Keratinocyte (primary cell): ENCODE data around the gene KLF1.

Source experiments
- EZH2 ChIP-seq: IDR thresholded peaks from one replicate; pipeline ENCODE4 v1.6.1; 2012; ENCODE audit warnings: inconsistent platforms, mild to moderate bottlenecking, low read length, moderate library complexity
- TF ChIP-seq, protein P1 (sequence below), 3 experiments: IDR thresholded peaks in 1 of 3; conservative IDR thresholded peaks in 1 of 3; optimal IDR thresholded peaks in 1 of 3; 2 replicates in 2 of 3; 3 replicates in 1 of 3; pipeline versions ENCODE3 to v1.5.1; 2011; ENCODE audit warnings: low read length in 3 of 3, mild to moderate bottlenecking in 3 of 3, moderate library complexity in 2 of 3, control low read depth in 1 of 3, inconsistent platforms in 1 of 3; ENCODE audit not compliant: insufficient read depth in 2 of 3; ENCODE audit errors: extremely low read depth in 1 of 3

DNA sequence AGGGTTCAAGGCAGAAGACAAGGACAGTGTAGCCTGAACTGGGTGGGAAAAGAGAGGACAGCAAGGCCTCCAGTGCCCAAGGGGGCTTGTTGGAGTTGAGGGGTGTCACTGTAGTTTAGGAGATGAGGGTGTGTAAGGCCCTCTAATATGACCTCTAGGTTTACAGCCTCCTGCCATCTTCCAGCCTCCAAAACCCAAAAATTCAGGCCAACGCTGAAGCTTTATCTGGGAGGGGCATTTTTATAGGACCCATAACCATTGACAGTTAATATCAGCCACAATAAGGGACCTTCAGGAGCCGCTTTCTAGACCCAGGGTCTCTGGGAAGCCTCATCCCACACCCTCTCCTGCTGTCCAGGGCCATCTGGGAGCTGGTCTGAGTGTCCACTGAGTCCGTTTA, 2.8 kb downstream of the KLF1 start:
- TF ChIP-seq, protein P1, sequence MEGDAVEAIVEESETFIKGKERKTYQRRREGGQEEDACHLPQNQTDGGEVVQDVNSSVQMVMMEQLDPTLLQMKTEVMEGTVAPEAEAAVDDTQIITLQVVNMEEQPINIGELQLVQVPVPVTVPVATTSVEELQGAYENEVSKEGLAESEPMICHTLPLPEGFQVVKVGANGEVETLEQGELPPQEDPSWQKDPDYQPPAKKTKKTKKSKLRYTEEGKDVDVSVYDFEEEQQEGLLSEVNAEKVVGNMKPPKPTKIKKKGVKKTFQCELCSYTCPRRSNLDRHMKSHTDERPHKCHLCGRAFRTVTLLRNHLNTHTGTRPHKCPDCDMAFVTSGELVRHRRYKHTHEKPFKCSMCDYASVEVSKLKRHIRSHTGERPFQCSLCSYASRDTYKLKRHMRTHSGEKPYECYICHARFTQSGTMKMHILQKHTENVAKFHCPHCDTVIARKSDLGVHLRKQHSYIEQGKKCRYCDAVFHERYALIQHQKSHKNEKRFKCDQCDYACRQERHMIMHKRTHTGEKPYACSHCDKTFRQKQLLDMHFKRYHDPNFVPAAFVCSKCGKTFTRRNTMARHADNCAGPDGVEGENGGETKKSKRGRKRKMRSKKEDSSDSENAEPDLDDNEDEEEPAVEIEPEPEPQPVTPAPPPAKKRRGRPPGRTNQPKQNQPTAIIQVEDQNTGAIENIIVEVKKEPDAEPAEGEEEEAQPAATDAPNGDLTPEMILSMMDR (optimal IDR thresholded peaks at IDR 0.05 in 1 of 3, IDR thresholded peaks at IDR 0.05 in 1 of 3, conservative IDR thresholded peaks at IDR 0.05 in 1 of 3; ENCODE audit: extremely low read depth in 1 of 3, insufficient read depth in 2 of 3, low read length in 3 of 3) = no peak
- no peak for TF ChIP-seq EZH2
